DMS153 treated with DMSO at 0.1 percent for 48 hours (cell line): ENCODE data around the gene PLCH1.
"Not testable (repeated sequence)": the region's sequence is repeated elsewhere in the genome, so short reads cannot be mapped to it uniquely, and the experiment has no call there.

Source experiments
- DNase-seq: peaks from one replicate; lab custom pipeline; 2025; ENCODE audit not compliant: unreplicated experiment; lab: John Stamatoyannopoulos, UW

The PLCH1 gene

DNA sequence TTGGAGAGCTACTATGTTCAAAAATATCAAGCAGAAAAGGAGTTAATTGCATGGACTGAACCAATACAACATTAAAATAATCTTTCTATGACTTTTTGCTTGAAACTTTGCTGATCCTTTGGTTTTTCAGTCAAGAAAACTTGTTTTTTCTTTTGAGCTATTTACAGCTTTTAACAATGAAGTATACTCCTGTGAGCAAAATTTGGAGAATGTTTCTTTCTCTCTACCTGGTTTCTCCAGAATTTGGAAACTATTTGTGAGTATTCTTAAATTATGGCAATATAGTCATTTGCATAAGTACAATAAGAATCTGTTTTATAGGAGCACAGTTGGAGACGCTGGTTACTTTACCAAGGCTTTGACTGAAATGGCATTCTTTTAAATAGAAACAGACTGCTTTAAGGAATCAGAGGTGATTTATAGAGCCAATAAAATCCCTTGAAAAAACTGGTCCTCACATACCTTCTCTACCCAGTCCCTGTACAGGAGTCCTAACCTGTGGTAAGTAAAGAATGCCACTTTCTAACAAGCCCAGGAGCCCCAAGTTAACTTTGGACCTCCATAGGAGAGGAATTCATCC lies 127.4 kb downstream of the PLCH1 start:
- no peak for DNase-seq

DNA sequence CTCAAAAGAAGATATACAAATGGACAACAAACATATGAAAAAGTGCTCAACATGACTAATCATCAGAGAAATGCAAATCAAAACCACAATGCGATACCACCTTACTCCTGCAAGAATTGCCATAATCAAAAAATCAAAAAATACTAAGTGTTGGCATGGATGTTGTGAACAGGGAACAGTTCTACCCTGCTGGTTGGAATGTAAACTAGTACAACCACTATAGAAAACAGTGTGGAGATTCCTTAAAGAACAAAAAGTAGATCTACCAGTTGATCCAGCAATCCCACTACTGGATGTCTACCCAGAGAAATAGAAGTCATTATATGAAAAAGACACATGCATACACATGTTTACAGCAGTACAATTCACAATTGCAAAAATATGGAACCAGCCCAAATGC lies 129.7 kb downstream of the PLCH1 start:
- DNase-seq, result not testable (repeated sequence)

DNA sequence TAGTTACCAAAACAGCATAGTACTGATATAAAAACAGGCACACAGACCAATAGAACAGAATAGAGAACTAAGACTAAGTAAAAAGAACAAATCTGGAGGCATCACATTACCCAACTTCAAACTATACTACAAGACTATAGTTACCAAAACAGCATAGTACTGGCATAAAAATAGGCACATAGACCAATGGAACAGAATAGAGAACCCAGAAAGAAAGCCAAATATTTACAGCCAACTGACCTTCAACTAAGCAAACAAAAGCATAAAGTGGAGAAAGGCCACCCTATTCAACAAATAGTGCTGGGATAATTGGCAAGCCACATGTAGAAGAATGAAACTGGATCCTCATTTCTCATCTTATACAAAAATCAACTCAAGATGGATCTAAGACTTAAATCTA lies 130.5 kb downstream of the PLCH1 start:
- not testable (repeated sequence) for DNase-seq

DNA sequence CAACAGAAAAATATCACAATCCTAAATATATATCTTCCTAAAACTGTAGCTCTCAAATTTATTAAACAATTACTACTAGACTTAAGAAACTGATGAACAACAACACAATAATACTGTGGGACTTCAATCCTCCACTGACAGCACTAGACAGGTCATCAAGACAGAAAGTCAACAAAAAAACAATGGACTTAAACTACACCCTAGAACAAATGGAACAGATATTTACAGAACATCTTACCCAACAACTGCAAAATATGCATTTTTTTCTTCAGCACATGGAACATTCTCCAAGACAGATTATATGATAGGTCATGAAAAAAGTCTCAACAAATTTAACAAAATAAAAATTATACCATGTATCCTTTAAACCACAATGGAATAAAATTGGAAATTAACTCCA lies 133.4 kb downstream of the PLCH1 start:
- no peak for DNase-seq

- no peak for DNase-seq
Observed at GRCh38 chr3:155609586-155609985, 135.3 kb downstream of the PLCH1 start.

DNA sequence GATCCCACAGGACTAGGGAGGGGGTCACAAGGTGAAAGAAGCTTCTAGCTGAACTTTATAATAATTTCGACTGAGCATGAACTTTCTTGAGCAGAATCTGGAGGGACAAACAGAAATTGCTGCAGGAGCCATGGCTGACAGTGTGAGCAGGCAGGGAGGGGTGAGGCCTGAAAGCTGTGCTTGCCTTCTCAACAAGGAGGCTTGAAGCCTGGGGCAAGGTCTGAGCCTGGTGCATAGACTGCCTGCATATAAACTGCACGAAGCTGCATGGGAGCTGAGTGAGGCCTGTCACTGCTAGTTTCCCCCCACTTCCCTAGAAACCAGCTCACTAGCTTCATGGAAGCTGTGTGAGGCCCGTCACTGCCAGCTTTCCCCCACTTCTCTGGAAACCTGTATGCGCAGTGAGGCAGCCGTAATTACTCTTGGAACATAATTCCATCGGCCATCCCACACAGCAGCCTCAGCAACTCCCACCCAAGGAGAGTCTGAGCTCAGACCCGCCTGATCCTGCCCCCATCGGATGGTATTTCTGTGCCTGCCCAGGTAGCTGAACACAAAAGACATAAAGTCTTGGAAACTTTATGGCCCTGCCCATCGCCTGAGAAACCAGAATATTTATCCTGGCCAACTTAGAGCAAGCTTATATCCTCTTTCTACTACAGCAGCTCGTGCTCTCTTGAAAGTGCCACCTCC lies 136.5 kb downstream of the PLCH1 start:
- no peak for DNase-seq

GRCh38 chr3:155607761-155608160 lies 137.1 kb downstream of the PLCH1 start:
- no peak for DNase-seq

- DNase-seq, result no peak
Observed at GRCh38 chr3:155605571-155605970, 139.3 kb downstream of the PLCH1 start.

- DNase-seq, result no peak
Observed at GRCh38 chr3:155604967-155605366, 139.9 kb downstream of the PLCH1 start.

GRCh38 chr3:155604126-155604525 lies 140.7 kb downstream of the PLCH1 start:
- DNase-seq, result no peak

- DNase-seq, result no peak
Observed at GRCh38 chr3:155603302-155603701, 141.6 kb downstream of the PLCH1 start.

DNA sequence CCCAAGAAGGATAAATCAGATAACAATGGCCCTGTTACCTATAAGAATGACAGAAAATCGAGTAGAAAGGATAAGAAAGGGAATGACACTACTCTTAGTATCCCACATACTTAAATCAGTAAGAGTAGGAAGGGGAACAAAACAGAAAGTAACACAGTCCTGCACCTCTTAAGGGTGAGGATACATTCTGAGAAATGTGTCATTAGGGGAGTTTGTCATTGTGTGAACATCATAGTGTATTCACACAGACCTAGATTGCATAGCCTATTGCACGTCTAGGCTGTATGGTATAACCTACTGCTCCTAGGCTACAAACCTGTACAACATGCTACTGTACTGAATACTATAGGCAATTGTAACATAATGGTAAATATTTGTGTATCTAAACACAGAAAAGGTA lies 142.6 kb downstream of the PLCH1 start:
- DNase-seq, result no peak

DNA sequence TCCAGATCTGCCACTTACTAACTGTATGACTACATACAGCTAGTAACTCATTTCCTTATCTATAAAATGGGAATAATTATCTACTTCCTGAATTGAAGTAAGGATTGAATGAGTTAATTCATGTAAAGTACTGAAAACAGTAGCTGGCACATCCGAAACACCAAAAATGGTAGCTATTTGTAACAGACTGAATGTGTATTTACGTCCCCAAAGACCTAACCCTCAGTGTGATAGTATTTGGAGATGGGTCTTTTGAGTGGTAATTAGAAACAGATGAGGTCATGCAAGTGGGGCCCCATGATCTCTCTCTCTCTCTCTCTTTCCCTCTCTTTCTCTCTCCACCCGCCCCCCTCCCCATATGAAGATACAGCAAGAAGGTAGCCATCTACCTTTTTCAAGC lies 146.2 kb downstream of the PLCH1 start:
- no peak for DNase-seq

DNA sequence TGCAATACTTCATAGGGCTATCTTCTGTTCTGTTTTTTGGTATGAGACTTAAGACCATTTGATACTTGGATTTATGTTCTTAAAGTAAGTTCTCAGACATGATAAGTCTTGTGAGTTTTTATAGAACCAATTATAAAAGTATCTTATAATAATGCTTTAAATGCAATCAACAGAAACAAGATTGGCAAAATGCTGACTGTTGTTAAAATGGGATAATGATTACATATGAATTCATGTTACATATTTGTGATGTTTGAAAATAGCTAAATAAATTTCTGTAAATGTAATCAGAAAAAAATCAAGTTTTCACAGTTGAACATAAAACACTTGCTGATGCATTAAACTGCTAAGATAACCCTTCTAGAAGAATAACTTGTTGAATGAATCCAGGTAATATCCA lies 148.3 kb downstream of the PLCH1 start:
- no peak for DNase-seq

DNA sequence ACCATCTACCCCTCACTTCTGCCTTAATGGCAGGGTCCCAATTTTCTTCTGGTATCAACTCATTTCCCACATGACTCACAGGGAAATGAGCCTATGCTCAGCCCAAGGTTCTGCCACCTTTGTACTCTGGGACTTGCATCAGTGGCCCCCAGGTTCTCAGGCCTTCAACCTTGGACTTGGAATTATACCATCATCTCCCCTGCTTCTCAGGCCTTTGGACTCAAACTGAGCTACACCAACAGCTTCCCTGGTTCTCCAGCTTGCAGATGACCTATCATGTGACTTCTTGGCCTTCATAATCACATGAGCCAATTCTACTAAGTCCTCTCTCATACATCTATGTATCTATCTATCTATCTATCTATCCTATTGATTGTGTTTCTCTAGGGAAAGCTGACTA lies 149.5 kb downstream of the PLCH1 start:
- DNase-seq, result no peak

- no peak for DNase-seq
Observed at GRCh38 chr3:155594526-155595187, 150.2 kb downstream of the PLCH1 start.

DNA sequence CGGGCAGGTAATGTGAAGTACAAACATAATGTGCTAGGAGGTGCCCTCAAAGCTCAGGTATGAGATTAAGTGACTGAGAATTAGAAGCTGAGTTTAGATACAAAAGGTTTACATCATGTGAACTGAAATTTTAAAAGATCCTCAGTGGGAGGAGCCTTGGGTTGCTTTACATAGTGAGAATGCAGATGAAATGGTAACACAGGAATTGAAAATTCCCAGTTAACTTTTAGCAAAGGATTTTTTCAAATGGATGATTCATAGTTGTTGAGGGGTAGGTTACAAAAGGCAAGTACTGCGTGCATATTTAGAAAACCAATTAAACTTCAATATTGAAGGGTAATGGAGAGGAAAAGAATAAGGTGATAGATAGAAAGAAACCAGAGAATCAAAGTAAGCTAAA lies 157.3 kb downstream of the PLCH1 start:
- DNase-seq, result no peak

- DNase-seq, result no peak
Observed at GRCh38 chr3:155585384-155585783, 159.5 kb downstream of the PLCH1 start.

DNA sequence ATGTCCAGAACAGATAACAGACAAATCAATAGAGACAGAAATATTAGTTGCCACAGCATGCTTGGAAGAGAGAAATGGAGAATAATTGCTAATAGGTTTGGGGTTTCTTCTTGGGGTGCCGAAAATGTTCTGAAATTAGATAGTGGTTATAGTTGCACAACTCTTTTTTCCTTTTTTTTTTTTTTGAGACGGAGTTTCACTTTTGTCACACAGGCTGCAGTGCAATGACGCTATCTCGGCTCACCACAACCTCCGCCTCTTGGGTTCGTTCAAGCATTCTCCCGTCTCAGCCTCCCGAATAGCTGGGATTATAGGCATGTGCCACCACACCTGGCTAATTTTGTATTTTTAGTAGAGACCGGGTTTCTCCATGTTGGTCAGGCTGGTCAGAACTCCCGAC lies 163.3 kb downstream of the PLCH1 start:
- no peak for DNase-seq

DNA sequence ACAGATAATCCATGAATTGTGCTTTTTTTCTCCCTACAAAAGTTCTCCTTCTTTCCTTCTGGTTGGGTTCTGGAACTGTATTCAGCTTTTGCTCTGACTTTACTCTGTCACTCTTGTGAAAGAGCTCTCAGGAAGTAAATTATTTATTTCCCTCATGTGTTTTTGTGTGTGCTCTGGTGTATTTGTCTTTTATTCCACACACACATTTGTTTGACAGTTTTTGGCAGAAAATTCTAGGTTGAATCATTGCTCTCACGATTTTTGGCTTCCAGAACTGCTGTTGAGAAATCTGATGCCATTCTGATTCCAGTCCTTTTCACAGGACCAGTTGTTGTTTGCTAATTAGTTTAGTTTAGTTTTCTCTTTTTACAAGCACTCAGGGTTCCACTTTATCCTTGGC lies 172.8 kb downstream of the PLCH1 start:
- no peak for DNase-seq

DNA sequence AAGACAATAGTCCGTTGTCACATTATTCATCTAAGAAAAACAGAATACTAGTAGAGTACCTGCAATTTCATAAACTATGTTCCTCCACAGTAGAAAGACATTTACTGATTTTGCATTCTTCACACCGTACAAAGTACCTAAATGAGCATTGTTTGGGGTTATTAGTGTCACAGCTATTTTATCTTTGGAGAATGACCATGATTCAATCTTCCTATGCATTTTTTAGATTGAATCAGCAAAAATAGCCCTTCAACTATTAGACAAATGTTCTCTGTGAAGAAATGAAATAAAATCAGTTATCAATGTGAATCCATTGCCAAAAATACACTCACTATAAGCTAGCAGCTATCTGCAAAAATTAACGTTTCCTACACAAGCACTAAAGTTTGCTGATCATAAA lies 176.6 kb downstream of the PLCH1 start:
- DNase-seq, result no peak

- no peak for DNase-seq
Observed at GRCh38 chr3:155560594-155560993, 184.3 kb downstream of the PLCH1 start.

- no peak for DNase-seq
Observed at GRCh38 chr3:155560135-155560534, 184.7 kb downstream of the PLCH1 start.
